OCI-LY1 (cell line): ENCODE data around the gene MAGEE1.

Source experiments
- H2AFZ ChIP-seq: fragments of 200-600 bp; sonication (generic), shearing (Covaris generic); 2 replicates; pipeline ENCODE4 v1.6.0; 2014; ENCODE audit warnings: antibody characterized with exemption, mild to moderate bottlenecking, low read length
- H3F3A ChIP-seq: fragments of 200-600 bp; sonication (generic), shearing (Covaris generic); 2 replicates; pipeline ENCODE4 v1.6.0; 2014; ENCODE audit warnings: mild to moderate bottlenecking, antibody characterized with exemption, low read length, moderate library complexity; ENCODE audit not compliant: insufficient read depth
- H3K27ac ChIP-seq: fragments of 200-600 bp; sonication (generic); 2 replicates; pipeline ENCODE4 v1.5.1; 2014; ENCODE audit warnings: low read length, mixed run types, mild to moderate bottlenecking, low read depth; ENCODE audit not compliant: poor library complexity, severe bottlenecking
- H3K27me3 ChIP-seq: fragments of 200-600 bp; sonication (generic); 2 replicates; pipeline ENCODE4 v1.6.0; 2014; ENCODE audit warnings: antibody characterized with exemption, mild to moderate bottlenecking, low read length, moderate library complexity; ENCODE audit not compliant: insufficient read depth
- H3K36me3 ChIP-seq: fragments of 200-600 bp; sonication (generic); 2 replicates; pipeline ENCODE4 v1.6.1; 2014; ENCODE audit warnings: mild to moderate bottlenecking, antibody characterized with exemption, low read length, moderate library complexity, mixed read lengths; ENCODE audit not compliant: insufficient read depth
- H3K4me1 ChIP-seq: fragments of 200-600 bp; sonication (generic); 2 replicates; pipeline ENCODE4 v1.5.1; 2014; ENCODE audit warnings: mild to moderate bottlenecking, low read length, moderate library complexity; ENCODE audit not compliant: insufficient read depth, severe bottlenecking
- H3K4me2 ChIP-seq: fragments of 200-600 bp; sonication (generic), shearing (Covaris generic); 2 replicates; pipeline ENCODE4 v1.6.1; 2014; ENCODE audit warnings: low read length
- H3K4me3 ChIP-seq: fragments of 200-600 bp; sonication (generic); 2 replicates; pipeline ENCODE4 v1.5.1; 2014; ENCODE audit warnings: low read length, low read depth, mild to moderate bottlenecking, mixed read lengths; ENCODE audit not compliant: poor library complexity, severe bottlenecking
- H3K79me2 ChIP-seq: fragments of 200-600 bp; shearing (Covaris generic); 2 replicates; pipeline ENCODE4 v1.6.1; 2016; ENCODE audit warnings: mixed run types, low read length, mixed read lengths; ENCODE audit not compliant: insufficient read depth
- H3K9ac ChIP-seq: fragments of 200-600 bp; sonication (generic), shearing (Covaris generic); 2 replicates; pipeline ENCODE4 v1.6.1; 2014; ENCODE audit warnings: mild to moderate bottlenecking, low read length, mixed read lengths
- H3K9me2 ChIP-seq: fragments of 200-600 bp; sonication (generic), shearing (Covaris generic); 2 replicates; pipeline ENCODE4 v1.6.1; 2014; ENCODE audit warnings: low read depth, mild to moderate bottlenecking, low read length, mixed read lengths
- H3K9me3 ChIP-seq: fragments of 200-600 bp; shearing (Covaris generic); 2 replicates; pipeline ENCODE4 v1.6.1; 2014; ENCODE audit warnings: low read length, mixed read lengths
- H4K20me1 ChIP-seq: fragments of 200-600 bp; sonication (generic), shearing (Covaris generic); 2 replicates; pipeline ENCODE4 v1.6.0; 2016; ENCODE audit warnings: mild to moderate bottlenecking, low read length; ENCODE audit not compliant: insufficient read depth
- EZH2 ChIP-seq: fragments of 200-600 bp; sonication (generic), shearing (Covaris generic); IDR thresholded peaks from 2 replicates; pipeline ENCODE4 v1.8.0; 2017; ENCODE audit warnings: borderline replicate concordance, mixed run types, mild to moderate bottlenecking, antibody characterized with exemption, low read length, moderate library complexity, mixed read lengths
- TF ChIP-seq, protein P1 (sequence below): fragments of 200-600 bp; sonication (generic), shearing (Covaris generic); IDR thresholded peaks from 2 replicates; pipeline ENCODE4 v1.5.1; 2017; ENCODE audit warnings: mild to moderate bottlenecking, antibody characterized with exemption, low read length, moderate library complexity, mixed read lengths

Gene MAGEE1

DNA sequence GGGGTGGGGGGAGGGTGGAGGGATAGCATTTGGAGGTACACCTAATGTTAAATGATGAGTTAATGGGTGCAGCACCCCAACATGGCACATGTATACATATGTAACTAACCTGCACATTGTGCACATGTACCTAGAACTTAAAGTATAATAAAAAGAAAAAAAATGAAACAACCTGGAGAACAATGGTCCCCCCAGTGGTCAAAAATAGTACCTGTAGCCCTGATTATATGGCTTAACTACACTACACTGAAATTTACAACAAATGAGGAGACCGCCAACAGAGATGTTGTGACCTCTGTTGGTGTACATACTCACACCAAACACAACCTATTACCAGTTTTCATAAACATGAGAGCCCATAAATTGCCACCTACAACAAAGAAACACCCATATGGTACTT lies 7.3 kb upstream of the MAGEE1 start:
- no peaks in the 10 kb centered on the region for H3F3A ChIP-seq
- H3K4me3 ChIP-seq: no peak overlapping the region
- no peak overlapping the region for H3K27ac ChIP-seq
- no peaks in the 10 kb centered on the region for H3K79me2 ChIP-seq
- TF ChIP-seq, protein P1, sequence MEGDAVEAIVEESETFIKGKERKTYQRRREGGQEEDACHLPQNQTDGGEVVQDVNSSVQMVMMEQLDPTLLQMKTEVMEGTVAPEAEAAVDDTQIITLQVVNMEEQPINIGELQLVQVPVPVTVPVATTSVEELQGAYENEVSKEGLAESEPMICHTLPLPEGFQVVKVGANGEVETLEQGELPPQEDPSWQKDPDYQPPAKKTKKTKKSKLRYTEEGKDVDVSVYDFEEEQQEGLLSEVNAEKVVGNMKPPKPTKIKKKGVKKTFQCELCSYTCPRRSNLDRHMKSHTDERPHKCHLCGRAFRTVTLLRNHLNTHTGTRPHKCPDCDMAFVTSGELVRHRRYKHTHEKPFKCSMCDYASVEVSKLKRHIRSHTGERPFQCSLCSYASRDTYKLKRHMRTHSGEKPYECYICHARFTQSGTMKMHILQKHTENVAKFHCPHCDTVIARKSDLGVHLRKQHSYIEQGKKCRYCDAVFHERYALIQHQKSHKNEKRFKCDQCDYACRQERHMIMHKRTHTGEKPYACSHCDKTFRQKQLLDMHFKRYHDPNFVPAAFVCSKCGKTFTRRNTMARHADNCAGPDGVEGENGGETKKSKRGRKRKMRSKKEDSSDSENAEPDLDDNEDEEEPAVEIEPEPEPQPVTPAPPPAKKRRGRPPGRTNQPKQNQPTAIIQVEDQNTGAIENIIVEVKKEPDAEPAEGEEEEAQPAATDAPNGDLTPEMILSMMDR: no peak
- H3K9me3 ChIP-seq: no peaks in the 10 kb centered on the region
- no peaks in the 10 kb centered on the region for H3K27me3 ChIP-seq
- no peak overlapping the region for H3K9ac ChIP-seq
- H2AFZ ChIP-seq: no peak overlapping the region
- no peak overlapping the region for H3K4me2 ChIP-seq
- H3K4me1 ChIP-seq: no peaks in the 10 kb centered on the region
- H3K36me3 ChIP-seq: no peaks in the 10 kb centered on the region
- H4K20me1 ChIP-seq: no peaks in the 10 kb centered on the region
- no peaks in the 10 kb centered on the region for H3K9me2 ChIP-seq

DNA sequence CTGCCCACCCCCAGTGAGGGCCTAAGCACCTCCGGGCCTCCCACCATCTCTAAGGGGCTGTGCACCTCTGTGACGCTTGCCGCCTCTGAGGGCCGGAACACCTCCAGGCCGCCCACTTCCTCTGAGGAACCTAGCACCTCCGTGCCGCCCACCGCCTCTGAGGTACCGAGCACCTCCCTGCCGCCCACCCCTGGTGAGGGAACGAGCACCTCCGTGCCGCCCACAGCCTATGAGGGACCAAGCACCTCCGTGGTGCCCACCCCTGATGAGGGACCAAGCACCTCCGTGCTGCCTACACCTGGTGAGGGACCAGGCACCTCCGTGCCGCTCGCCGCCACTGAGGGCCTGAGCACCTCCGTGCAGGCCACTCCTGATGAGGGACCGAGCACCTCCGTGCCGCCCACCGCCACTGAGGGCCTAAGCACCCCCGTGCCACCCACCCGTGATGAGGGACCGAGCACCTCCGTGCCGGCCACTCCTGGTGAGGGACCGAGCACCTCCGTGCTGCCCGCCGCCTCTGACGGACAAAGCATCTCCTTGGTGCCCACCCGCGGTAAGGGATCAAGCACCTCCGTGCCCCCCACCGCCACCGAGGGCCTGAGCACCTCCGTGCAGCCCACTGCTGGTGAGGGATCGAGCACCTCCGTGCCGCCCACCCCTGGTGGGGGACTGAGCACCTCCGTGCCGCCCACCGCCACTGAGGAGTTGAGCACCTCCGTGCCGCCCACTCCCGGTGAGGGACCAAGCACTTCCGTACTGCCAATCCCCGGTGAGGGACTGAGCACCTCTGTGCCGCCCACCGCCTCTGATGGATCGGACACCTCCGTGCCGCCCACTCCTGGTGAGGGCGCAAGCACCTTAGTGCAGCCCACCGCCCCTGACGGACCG lies 977 bp downstream of the MAGEE1 start:
- TF ChIP-seq, protein P1: no peak
- no peak for TF ChIP-seq EZH2
- Histone ChIP-seq H3K9me2 (no peaks in the 10 kb centered on the region), H3K4me2 (peak overlapping the region; percentile 63), H3K4me1 (peaks cover 9% of the 10 kb centered on the region), H4K20me1 (no peaks in the 10 kb centered on the region), H3K79me2 (no peaks in the 10 kb centered on the region), H2AFZ (no peak overlapping the region), H3K9ac (peak overlapping the region; percentile 60), H3F3A (no peaks in the 10 kb centered on the region), H3K36me3 (no peaks in the 10 kb centered on the region), H3K27me3 (no peaks in the 10 kb centered on the region), H3K27ac (no peak overlapping the region), H3K9me3 (no peaks in the 10 kb centered on the region), H3K4me3 (peak overlapping the region; percentile 83)

DNA sequence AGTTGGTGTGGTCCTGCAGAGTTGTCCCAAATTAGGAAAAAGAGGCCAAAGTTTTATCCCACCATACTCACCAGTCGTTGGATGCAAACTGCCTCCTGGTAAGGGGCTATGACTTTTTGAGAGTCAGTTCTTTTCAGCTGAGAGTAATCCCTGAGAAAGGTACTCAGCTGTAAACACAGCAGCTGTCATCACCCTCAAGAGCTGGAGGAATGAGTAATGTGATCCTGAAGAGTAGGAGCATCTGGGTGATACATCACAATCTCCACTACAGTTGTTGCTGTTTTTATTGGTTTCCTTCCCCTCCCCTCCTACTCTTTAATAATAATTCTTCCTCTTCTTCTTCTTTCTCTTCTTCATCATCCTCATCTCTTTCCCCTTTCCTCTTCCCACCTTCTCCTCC lies 5.7 kb downstream of the MAGEE1 start:
- H3K4me1 ChIP-seq: peaks cover 4% of the 10 kb centered on the region
- no peak overlapping the region for H3K4me3 ChIP-seq
- no peaks in the 10 kb centered on the region for H3K36me3 ChIP-seq
- H3K27ac ChIP-seq: no peak overlapping the region
- H3K27me3 ChIP-seq: no peaks in the 10 kb centered on the region
- TF ChIP-seq, protein P1: no peak
- no peak for TF ChIP-seq EZH2
- H3F3A ChIP-seq: no peaks in the 10 kb centered on the region
- H3K9me2 ChIP-seq: no peaks in the 10 kb centered on the region
- no peak overlapping the region for H3K9ac ChIP-seq
- H2AFZ ChIP-seq: no peak overlapping the region
- H3K4me2 ChIP-seq: no peak overlapping the region
- H3K9me3 ChIP-seq: no peaks in the 10 kb centered on the region
- no peaks in the 10 kb centered on the region for H3K79me2 ChIP-seq
- no peaks in the 10 kb centered on the region for H4K20me1 ChIP-seq
